Ishikawa (cell line): ENCODE measurements around the gene TTC8.

Source experiments
- CEBPB ChIP-seq: IDR thresholded peaks from 2 replicates; pipeline ENCODE4 v1.6.1; 2012
- CREB1 ChIP-seq: IDR thresholded peaks from 2 replicates; pipeline ENCODE4 v1.6.1; 2012; ENCODE audit warnings: low read depth
- EGR1 ChIP-seq: IDR thresholded peaks from 2 replicates; pipeline ENCODE4 v1.6.1; 2012
- EP300 ChIP-seq: IDR thresholded peaks from 2 replicates; pipeline ENCODE4 v1.6.1; 2012; ENCODE audit warnings: borderline replicate concordance
- FOXM1 ChIP-seq: IDR thresholded peaks from 2 replicates; pipeline ENCODE4 v1.6.1; 2012; ENCODE audit warnings: low read depth, borderline replicate concordance
- MAX ChIP-seq: IDR thresholded peaks from 2 replicates; pipeline ENCODE4 v1.6.1; 2012
- NFIC ChIP-seq: IDR thresholded peaks from 2 replicates; pipeline ENCODE4 v1.6.1; 2012
- RAD21 ChIP-seq: IDR thresholded peaks from 2 replicates; pipeline ENCODE4 v1.6.1; 2012; ENCODE audit warnings: low read depth
- REST ChIP-seq: IDR thresholded peaks from 2 replicates; pipeline ENCODE4 v1.6.1; 2012; ENCODE audit warnings: low read depth, mild to moderate bottlenecking
- TAF1 ChIP-seq: IDR thresholded peaks from 2 replicates; pipeline ENCODE4 v1.6.1; 2012; ENCODE audit warnings: low read depth, mild to moderate bottlenecking
- TCF12 ChIP-seq: IDR thresholded peaks from 2 replicates; pipeline ENCODE4 v1.6.1; 2012; ENCODE audit warnings: low read depth
- TEAD4 ChIP-seq: IDR thresholded peaks from 2 replicates; pipeline ENCODE4 v1.6.1; 2012
- USF1 ChIP-seq: IDR thresholded peaks from 2 replicates; pipeline ENCODE4 v1.6.1; 2012
- YY1 ChIP-seq: IDR thresholded peaks from 2 replicates; pipeline ENCODE4 v1.6.1; 2012; ENCODE audit warnings: low read depth
- ZBTB7A ChIP-seq: IDR thresholded peaks from 2 replicates; pipeline ENCODE4 v1.6.1; 2012; ENCODE audit warnings: low read depth

TTC8 gene

GRCh38 chr14:88792473-88793258 lies 31.8 kb upstream of the TTC8 start, which contains the start of gene EML5:
Gene EML5, minus strand, starts transcription at chr14:88792953. Its CDS starts 450 bp downstream, at chr14:88792503.
- TF ChIP-seq RAD21 (no peak), TCF12 (no peak), NFIC (no peak), EGR1 (no peak), USF1 (no peak), EP300 (no peak), MAX (peak; percentile 28; the same call in 1 of the 2 replicates), ZBTB7A (0 out of 2 replicates have a peak, but pooled peaks have one; percentile 58), TAF1 (peak; percentile 33; the same call in 1 of the 2 replicates), TEAD4 (no peak), YY1 (no peak), CEBPB (no peak), REST (no peak), FOXM1 (no peak), CREB1 (no peak)

- TF ChIP-seq FOXM1 (no peak), ZBTB7A (no peak), USF1 (no peak), EP300 (no peak), NFIC (no peak), TCF12 (no peak), RAD21 (no peak), REST (no peak), EGR1 (no peak), TAF1 (no peak)
Observed at GRCh38 chr14:88793259-88793625, 31.2 kb upstream of the TTC8 start.

- TF ChIP-seq EP300 (no peak), CREB1 (no peak), TCF12 (no peak), YY1 (no peak), FOXM1 (no peak), ZBTB7A (no peak), CEBPB (no peak), USF1 (no peak), TAF1 (no peak), REST (no peak), NFIC (no peak), MAX (no peak), TEAD4 (no peak), EGR1 (no peak), RAD21 (no peak)
Observed at GRCh38 chr14:88798156-88798555, 26.3 kb upstream of the TTC8 start.
